ENCODE data around the gene FOSL2.

GRCh38 chr2:28354920-28355520, 37.6 kb upstream of the FOSL2 start:
- TF ChIP-seq, protein P1, sequence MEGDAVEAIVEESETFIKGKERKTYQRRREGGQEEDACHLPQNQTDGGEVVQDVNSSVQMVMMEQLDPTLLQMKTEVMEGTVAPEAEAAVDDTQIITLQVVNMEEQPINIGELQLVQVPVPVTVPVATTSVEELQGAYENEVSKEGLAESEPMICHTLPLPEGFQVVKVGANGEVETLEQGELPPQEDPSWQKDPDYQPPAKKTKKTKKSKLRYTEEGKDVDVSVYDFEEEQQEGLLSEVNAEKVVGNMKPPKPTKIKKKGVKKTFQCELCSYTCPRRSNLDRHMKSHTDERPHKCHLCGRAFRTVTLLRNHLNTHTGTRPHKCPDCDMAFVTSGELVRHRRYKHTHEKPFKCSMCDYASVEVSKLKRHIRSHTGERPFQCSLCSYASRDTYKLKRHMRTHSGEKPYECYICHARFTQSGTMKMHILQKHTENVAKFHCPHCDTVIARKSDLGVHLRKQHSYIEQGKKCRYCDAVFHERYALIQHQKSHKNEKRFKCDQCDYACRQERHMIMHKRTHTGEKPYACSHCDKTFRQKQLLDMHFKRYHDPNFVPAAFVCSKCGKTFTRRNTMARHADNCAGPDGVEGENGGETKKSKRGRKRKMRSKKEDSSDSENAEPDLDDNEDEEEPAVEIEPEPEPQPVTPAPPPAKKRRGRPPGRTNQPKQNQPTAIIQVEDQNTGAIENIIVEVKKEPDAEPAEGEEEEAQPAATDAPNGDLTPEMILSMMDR (conservative IDR thresholded peaks at IDR 0.05; ENCODE audit: low read length) = no peak
- no peak for TF ChIP-seq EZH2phosphoT487 (IDR thresholded peaks at IDR 0.05; ENCODE audit: borderline replicate concordance)

All from Loucy (cell line).